ENCODE measurements around the gene AMT. TPM values are rescaled to one million over a fixed set of nuclear protein-coding genes. Genes with fewer than 3 reads are reported as not detected.
A peak's percentile ranks its signal among the peaks of the same experiment; 100 is the strongest.
"Not testable (repeated sequence)": the region's sequence is repeated elsewhere in the genome, so short reads cannot be mapped to it uniquely, and the experiment has no call there.

The AMT gene
- total RNA-seq, 2 donors from 2014 or later, result 4.4 to 6.0 TPM

- Mint-ChIP-seq H3K27ac (peak overlapping the region; percentile 93), H3K9me3 (no peaks in the 10 kb centered on the region), H3K36me3 (peaks cover 11% of the 10 kb centered on the region), H3K4me3 (peak overlapping the region; percentile 97), H3K27me3 (no peaks in the 10 kb centered on the region), H3K4me1 (ENCODE audit: low read depth in 2 of 2) (peaks cover 55 to 57% of the 10 kb centered on the region in 2 donors)
- DNase-seq (ENCODE audit: low spot score), result no peak
- peak in 1 of 2 donors; percentile 0 for ATAC-seq
Measured at GRCh38 chr3:49412632-49413337, 9.5 kb downstream of the AMT start.

GRCh38 chr3:49411968-49412631, 10.2 kb downstream of the AMT start, which contains the start of the genes RHOA and TCTA:
Gene RHOA, minus strand, starts transcription at chr3:49411976. Its CDS starts 36,387 bp downstream, at chr3:49375589.
Gene TCTA, plus strand, starts transcription at chr3:49412423. Its CDS starts 4 bp downstream, at chr3:49412427.
- H3K4me1 Mint-ChIP-seq (ENCODE audit: low read depth in 2 of 2), result peaks cover 56 to 57% of the 10 kb centered on the region in 2 donors
- no peaks in the 10 kb centered on the region for H3K9me3 Mint-ChIP-seq
- DNase-seq (ENCODE audit: low spot score), result peak; percentile 99
- peak within 1 kb of the TSS; percentile 93 for H3K27ac Mint-ChIP-seq
- H3K36me3 Mint-ChIP-seq, result peaks cover 11% of the 10 kb centered on the region
- H3K4me3 Mint-ChIP-seq, result peak within 1 kb of the TSS; percentile 97
- ATAC-seq, result peak; percentile 91 to 95
- H3K27me3 Mint-ChIP-seq, result no peaks in the 10 kb centered on the region

DNA sequence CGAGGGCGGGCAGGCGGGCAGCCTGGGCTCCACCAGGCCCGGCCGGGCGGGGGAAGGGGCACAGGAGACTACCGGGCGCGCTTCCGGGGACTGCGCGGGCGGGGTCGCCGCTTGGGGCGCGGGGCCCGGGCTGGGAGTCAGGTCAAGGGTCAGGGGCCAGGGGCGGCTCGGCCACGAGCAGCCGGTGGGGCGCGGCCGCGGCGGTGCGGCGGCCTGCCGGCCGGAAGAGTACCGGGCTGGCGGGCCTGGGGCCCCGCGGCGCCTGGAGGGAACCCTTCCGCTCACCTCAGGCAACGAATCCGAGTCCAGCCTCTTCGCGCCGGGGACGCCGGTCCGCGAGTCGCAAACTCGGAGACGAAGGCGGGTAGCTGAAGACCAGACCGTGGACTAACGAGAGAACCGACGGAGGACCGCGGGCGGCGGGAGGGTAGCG, 10.7 kb downstream of the AMT start:
- Mint-ChIP-seq H3K9me3 (no peaks in the 10 kb centered on the region), H3K27me3 (no peaks in the 10 kb centered on the region), H3K27ac (peak overlapping the region; percentile 93), H3K4me3 (peak overlapping the region; percentile 97), H3K36me3 (peaks cover 11% of the 10 kb centered on the region), H3K4me1 (ENCODE audit: low read depth in 2 of 2) (peaks cover 51 to 56% of the 10 kb centered on the region in 2 donors)
- DNase-seq (ENCODE audit: low spot score), result peak; percentile 78
- peak; percentile 53 to 58 for ATAC-seq

DNA sequence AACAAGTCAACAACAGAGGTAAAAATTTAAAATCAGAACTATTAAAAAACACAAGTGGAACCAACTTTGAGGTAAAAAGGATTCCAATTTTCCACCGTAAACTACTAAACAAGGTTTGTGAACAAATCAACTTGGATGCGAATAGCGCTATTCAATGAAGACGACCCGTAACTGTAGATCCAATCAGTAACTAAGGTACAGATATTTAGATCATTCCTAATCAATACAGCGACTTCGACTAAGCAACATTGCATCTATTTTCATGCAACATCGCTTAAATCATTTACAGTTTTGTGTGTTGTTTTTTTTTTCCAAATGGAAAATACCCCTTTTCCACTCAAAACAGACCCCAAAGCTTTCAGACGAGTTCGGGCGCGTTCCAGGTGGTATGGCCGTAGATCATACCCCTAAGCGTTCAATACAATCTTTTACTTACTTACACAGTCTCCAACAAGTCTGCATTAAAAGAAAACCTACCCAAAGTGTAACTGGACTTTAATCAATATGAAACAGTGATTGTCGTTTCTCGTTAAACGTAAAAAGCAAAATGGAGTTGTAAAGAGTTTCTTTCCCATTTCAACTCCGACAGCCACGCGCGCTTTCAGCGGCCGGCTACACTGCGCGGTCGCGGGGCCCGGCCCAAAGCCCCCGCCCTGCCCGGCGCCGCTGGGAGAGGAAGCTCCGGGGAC, 11.3 kb downstream of the AMT start:
- Mint-ChIP-seq H3K4me3 (peak overlapping the region; percentile 97), H3K27ac (peak overlapping the region; percentile 93), H3K27me3 (no peaks in the 10 kb centered on the region), H3K36me3 (peaks cover 11% of the 10 kb centered on the region), H3K9me3 (no peaks in the 10 kb centered on the region), H3K4me1 (ENCODE audit: low read depth in 2 of 2) (peaks cover 50 to 55% of the 10 kb centered on the region in 2 donors)
- DNase-seq (ENCODE audit: low spot score) (no peak), ATAC-seq (no peak)

GRCh38 chr3:49410066-49410845, 12.0 kb downstream of the AMT start:
- Mint-ChIP-seq H3K4me3 (peak overlapping the region; percentile 97), H3K36me3 (peaks cover 11% of the 10 kb centered on the region), H3K9me3 (no peaks in the 10 kb centered on the region), H3K4me1 (ENCODE audit: low read depth in 2 of 2) (peaks cover 53 to 57% of the 10 kb centered on the region in 2 donors), H3K27ac (peak overlapping the region; percentile 93), H3K27me3 (no peaks in the 10 kb centered on the region)
- ATAC-seq (no peak), DNase-seq (ENCODE audit: low spot score) (no peak)

DNA sequence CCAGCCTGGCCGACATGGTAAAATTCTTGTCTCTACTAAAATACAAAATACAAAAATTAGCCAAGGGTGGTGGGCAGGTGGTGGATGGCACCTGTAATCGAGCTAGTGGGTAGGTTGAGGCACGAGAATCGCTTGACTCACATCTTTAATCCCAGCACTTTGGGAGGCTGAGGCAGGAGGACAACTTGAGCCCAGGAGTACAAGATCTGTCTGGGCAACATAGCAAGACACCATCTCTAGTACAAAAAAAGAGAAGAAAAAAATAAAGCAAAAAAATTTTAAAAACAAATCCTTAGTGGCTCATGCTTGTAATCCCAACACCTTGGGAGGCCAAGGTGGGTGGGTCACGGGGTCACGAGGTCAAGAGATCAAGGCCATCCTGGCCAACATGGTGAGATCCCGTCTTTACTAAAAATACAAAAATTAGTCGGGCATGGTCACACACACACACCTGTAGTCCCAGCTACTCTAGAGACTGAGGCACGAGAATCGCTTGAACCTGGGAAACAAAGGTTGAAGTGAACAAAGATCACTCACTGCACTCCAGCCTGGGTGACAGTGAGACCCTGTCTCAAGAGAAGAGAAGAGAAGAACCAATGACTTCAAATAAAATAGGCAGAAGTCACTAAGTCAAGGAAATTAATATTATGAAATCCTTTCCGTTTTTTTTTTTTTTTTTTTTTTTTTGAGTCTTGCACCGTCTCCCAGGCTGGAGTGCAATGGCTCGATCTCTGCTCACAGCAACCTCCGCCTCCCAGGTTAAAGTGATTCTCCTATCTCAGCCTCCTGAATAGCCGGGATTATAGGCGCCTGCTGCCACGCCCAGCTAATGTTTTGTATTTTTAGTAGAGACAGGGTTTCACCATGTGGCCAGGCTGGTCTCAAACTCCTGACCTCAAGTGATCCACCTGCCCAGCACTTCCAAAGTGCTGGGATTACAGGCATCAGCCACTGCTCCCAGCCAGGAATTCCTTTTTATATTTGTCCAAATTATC, 15.4 kb downstream of the AMT start:
- Mint-ChIP-seq H3K4me3 (peak overlapping the region; percentile 27), H3K36me3 (peaks cover 11% of the 10 kb centered on the region), H3K27me3 (no peaks in the 10 kb centered on the region), H3K9me3 (no peaks in the 10 kb centered on the region), H3K4me1 (ENCODE audit: low read depth in 2 of 2) (peaks cover 38 to 40% of the 10 kb centered on the region in 2 donors), H3K27ac (peak overlapping the region; percentile 15 to 76)
- ATAC-seq, result no peak
- no peak for DNase-seq (ENCODE audit: low spot score)

- not testable (repeated sequence) for DNase-seq (ENCODE audit: low spot score); ATAC-seq; H3K36me3 Mint-ChIP-seq; H3K27me3 Mint-ChIP-seq; H3K9me3 Mint-ChIP-seq
- peak overlapping the region; percentile 12 for H3K4me3 Mint-ChIP-seq
- peaks cover 43 to 50% of the 10 kb centered on the region in 2 donors for H3K4me1 Mint-ChIP-seq (ENCODE audit: low read depth in 2 of 2)
- peak overlapping the region; percentile 15 to 54 for H3K27ac Mint-ChIP-seq
Measured at GRCh38 chr3:49405570-49405969, 16.7 kb downstream of the AMT start.

- ATAC-seq (no peak), DNase-seq (ENCODE audit: low spot score) (no peak)
- Mint-ChIP-seq H3K27ac (no peak overlapping the region), H3K36me3 (no peaks in the 10 kb centered on the region), H3K4me3 (no peak overlapping the region), H3K4me1 (ENCODE audit: low read depth in 2 of 2) (peaks cover 37 to 51% of the 10 kb centered on the region in 2 donors), H3K9me3 (no peaks in the 10 kb centered on the region), H3K27me3 (no peaks in the 10 kb centered on the region)
Measured at GRCh38 chr3:49403891-49404290, 18.4 kb downstream of the AMT start.

DNA sequence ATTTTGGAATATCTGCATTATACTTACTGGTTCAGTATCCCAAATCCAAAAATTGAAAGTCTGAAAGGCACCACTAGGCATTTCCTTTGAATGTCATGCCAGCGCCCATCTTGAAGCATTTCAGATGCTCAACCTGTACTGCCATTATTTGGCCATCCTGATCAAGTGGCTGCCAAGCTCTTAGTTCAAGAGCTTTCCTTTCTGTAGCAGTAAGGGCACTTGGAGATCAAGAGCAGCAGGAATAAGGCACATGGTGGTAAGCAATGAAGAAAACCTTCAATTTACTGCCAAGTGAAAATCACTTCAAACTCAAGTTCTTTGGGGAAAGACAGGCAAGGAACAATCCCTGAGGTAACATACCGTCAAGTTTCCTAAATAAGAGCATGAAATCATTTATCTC, 20.5 kb downstream of the AMT start:
- no peaks in the 10 kb centered on the region for H3K36me3 Mint-ChIP-seq
- no peaks in the 10 kb centered on the region for H3K9me3 Mint-ChIP-seq
- H3K4me1 Mint-ChIP-seq (ENCODE audit: low read depth in 2 of 2), result peaks cover 45 to 49% of the 10 kb centered on the region in 2 donors
- ATAC-seq, result no peak
- no peak overlapping the region for H3K27ac Mint-ChIP-seq
- DNase-seq (ENCODE audit: low spot score), result no peak
- H3K4me3 Mint-ChIP-seq, result no peak overlapping the region
- H3K27me3 Mint-ChIP-seq, result no peaks in the 10 kb centered on the region

GRCh38 chr3:49399461-49399860, 22.8 kb downstream of the AMT start:
- ATAC-seq, result no peak

GRCh38 chr3:49397470-49397869, 24.8 kb downstream of the AMT start:
- Mint-ChIP-seq H3K27me3 (no peaks in the 10 kb centered on the region), H3K4me3 (peak overlapping the region; percentile 33), H3K4me1 (ENCODE audit: low read depth in 2 of 2) (peaks cover 58 to 62% of the 10 kb centered on the region in 2 donors), H3K27ac (peak overlapping the region in 1 of 2 donors; percentile 17), H3K9me3 (no peaks in the 10 kb centered on the region), H3K36me3 (peaks cover 7% of the 10 kb centered on the region)
- peak in 1 of 2 donors; percentile 51 for ATAC-seq
- no peak for DNase-seq (ENCODE audit: low spot score)

More at GRCh38 chr3:49399461-49399860, 22.8 kb downstream of the AMT start:
- H3K36me3 Mint-ChIP-seq, result peaks cover 7% of the 10 kb centered on the region
- H3K9me3 Mint-ChIP-seq, result no peaks in the 10 kb centered on the region
- H3K4me1 Mint-ChIP-seq (ENCODE audit: low read depth in 2 of 2), result peaks cover 48 to 49% of the 10 kb centered on the region in 2 donors
- peak overlapping the region; percentile 65 to 87 for H3K27ac Mint-ChIP-seq
- H3K27me3 Mint-ChIP-seq, result no peaks in the 10 kb centered on the region
- no peak overlapping the region for H3K4me3 Mint-ChIP-seq
- DNase-seq (ENCODE audit: low spot score), result no peak

DNA sequence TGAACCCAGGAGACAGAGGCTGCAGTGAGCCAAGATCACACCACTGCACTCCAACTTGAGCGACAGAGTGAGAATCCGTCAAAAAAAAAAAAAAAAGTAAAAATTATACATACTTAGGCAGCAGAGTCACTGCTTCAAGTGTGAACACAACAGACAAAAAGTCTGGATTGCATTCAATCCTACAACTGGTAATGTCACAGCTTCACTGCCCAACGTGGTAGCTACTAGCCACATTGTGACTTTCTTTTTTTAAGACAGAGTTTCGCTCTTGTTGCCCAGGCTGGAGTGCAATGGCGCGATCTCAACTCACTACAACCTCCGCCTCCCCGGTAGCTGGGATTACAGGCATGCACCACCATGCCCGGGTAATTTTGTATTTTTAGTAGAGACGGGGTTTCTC, 31.0 kb downstream of the AMT start:
- H3K4me3 Mint-ChIP-seq; H3K27me3 Mint-ChIP-seq; H3K9me3 Mint-ChIP-seq; H3K27ac Mint-ChIP-seq; DNase-seq (ENCODE audit: low spot score); H3K36me3 Mint-ChIP-seq: not testable (repeated sequence)
- peak in 1 of 2 donors; percentile 70 for ATAC-seq
- H3K4me1 Mint-ChIP-seq (ENCODE audit: low read depth in 2 of 2), result peaks cover 44 to 47% of the 10 kb centered on the region in 2 donors

Data from natural killer cell treated with Interleukin-12 subunit alpha and Interleukin-12 subunit beta and Interleukin-15 and Interleukin-18, amount 100 ng/mL, for 72 hours (primary cell).